Stimulated activated CD8-positive, alpha-beta memory T cell treated with anti-CD3 and anti-CD28 coated beads, Interleukin-7, amount 100 ng/mL, for 24 hours (primary cell): Measurements from ENCODE around the gene PRKAR1A.

ENCODE experiments used
- DNase-seq: peaks from one replicate; pipeline ENCODE4 v3.0.0-alpha.2; 2020; ENCODE audit warnings: low read depth

The PRKAR1A gene

GRCh38 chr17:68542698-68543463 is 30.7 kb downstream of the PRKAR1A start:
- DNase-seq, result no peak

GRCh38 chr17:68544111-68544915 is 32.1 kb downstream of the PRKAR1A start:
- DNase-seq, result no peak

DNA sequence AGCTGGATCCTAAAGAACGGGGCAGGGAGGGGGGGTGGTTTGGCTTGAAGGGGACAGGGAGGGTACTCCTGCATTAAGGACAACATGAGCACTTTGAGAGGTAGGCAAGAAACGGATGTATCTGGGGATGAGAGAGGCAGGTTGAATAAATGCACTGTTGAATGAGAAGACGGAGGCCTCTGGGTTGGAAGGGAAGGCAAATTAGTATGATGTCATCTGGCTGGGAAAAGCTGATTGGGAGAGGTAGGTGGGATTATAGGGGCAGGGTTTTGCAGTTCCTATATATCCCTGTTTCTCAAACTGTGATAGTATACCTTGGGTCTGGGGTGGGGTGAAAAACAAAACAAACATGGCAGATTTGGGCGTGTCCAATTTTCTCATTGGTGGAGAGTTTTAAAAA is 44.3 kb downstream of the PRKAR1A start:
- no peak for DNase-seq

DNA sequence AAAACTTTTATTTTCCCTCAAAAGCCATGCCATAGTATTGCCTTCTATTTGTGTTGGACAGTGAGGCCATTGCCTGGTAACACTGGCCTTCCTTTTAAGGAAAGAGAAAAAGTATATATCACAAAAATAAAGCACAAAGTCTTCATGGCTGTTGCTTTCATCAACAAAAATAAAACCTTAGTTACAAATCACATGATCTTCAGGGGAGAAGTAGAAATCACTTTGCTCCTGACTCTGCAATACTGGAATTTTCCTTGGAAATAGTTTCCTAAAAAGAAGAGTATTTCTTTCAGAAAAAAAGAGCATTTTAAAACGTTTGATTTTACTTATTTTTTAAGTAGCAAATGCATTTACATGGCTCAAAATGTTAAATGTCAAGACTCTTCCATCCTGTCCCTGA is 47.1 kb downstream of the PRKAR1A start:
- DNase-seq, result no peak

DNA sequence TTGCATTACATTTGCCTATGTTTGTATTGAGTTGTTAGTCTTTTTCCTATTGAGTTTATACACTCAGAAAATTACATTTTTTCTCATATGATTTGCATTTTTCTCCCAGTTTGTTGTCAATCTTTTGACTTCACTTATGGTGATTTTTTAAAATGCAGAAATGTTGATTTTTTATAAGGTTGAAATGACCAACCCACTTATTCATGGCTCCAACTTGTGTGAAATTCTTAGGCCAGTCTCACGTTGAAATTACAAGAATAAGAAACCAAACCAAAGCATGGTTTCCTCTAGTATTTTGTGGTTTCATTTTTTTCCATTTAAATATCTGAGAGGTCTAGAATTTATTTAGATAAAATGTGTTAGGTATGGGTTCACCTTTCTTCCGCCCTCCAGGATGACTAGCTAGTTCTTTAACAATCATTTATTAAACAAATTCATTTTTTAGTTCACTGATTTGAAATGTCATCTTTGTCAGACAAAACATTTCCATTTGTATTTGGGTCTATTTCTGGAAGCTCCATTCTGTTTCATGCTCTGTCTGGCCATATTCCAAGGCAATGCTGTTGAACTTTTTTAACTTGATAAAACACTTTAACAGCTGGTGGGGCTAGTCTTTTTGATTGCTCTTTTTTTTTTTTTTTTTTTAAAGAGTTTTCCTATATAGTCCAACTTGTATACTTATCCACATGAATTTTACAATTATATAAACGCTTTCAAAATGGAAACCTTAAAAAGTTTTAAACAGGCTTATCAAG is 48.9 kb downstream of the PRKAR1A start:
- DNase-seq, result no peak

DNA sequence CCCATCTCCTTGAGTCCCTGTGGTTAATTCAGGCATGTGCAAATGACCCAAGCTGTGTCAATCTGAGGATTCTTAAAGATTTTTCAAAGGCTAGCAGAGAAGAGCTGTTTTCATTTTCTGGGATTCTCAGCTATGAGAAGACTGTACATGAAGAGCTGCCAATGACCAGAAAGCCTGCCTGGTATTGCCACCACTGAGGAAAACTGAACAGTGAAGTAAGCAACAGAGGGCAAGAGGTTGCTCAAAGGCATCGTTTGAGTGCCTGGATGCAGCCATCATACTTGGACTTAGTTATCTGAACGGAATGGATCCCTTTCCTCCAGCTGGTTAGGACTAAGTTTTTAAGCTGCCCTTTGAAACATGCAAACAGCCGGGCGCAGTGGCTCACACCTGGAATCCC is 50.5 kb downstream of the PRKAR1A start:
- no peak for DNase-seq

DNA sequence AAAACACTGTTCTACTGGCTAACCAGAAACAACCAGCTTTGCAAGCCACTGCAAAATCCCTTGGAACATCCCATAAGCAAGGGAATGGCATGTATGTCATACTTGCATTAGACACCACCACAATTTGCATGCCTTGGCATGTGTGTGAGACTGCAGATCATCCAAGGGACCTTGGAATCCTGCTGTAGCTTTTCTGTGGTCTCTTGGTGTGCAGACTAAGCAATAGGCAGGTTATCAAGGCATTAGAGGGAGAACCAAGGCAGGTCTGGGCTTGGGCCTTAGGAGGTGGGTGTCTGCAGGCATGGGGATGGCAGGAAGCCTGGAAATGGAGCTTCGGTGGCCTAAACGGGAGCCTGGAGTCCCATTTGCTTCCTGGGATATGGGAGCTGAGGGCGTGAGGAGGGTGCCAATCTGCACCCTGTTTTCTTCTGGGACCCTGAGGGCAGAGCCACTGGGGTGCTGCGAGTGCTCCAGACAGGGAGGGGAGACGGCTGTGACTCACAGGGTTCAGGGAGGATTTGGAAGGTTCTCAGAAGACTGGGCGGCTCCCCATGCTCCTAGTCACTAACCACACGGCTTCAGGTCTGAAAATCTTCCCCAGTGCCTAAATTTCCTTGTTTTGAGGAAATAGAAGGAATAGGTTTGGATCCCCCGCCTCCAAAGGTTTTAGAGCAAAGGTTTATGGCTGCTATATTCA is 52.3 kb downstream of the PRKAR1A start:
- no peak for DNase-seq

- no peak for DNase-seq
These were observed 53.6 kb downstream of the PRKAR1A start for GRCh38 chr17:68565661-68566441.

DNA sequence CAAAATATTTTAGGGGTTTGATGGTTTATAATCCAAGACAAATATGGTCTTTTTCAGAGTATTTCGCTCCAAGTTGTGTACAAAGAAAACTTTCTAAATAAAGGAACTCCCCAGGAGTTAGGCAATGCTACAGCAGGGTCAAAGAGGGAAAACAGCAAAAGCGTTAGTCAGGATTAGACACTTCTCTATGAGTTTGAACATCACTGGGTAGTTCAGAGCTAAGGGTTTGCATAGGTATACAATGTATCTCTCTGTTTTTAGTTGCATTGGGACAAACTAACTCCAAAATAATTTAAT is 54.2 kb downstream of the PRKAR1A start:
- DNase-seq, result no peak

- no peak for DNase-seq
These were observed 54.8 kb downstream of the PRKAR1A start for GRCh38 chr17:68567035-68567434.

DNA sequence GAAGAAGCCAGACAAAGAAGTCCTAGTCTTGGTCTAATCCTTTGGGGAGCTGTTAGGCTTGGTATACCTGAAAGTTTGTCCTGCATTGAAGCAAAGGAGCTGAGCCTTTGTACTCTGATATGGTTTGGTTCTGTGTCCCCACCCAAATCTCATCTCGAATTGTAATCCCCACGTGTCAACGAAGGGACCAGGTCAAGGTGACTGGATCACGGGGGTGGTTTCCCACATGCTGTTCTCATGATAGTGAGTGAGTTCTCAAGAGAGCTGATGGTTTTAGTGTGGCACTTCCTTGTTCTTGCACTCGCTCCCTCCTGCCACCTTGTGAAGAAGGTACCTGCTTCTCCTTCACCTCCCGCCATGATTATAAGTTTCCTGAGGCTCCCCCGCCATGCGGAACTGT is 55.4 kb downstream of the PRKAR1A start:
- DNase-seq, result no peak

GRCh38 chr17:68568581-68568980 is 56.4 kb downstream of the PRKAR1A start:
- no peak for DNase-seq

GRCh38 chr17:68569346-68569745 is 57.1 kb downstream of the PRKAR1A start:
- DNase-seq, result no peak

DNA sequence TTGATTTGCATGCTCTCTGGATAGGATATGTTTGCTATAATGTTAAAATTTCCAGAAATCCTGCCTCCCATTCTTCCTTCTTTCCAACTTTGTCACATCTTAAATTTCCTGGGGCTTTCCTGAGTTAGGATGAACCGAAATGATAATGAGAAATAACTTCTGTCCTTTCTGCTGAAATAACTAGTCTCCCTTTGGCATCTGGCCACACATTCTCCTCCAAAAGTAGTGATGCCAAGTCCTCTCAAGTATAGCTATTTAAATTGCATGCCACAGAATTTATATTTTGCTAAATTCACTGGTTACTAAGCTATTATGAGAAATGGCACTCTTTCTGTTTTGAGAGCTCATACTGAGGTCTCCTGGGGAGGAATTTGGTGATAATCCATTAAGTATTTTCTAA is 58.3 kb downstream of the PRKAR1A start:
- no peak for DNase-seq

DNA sequence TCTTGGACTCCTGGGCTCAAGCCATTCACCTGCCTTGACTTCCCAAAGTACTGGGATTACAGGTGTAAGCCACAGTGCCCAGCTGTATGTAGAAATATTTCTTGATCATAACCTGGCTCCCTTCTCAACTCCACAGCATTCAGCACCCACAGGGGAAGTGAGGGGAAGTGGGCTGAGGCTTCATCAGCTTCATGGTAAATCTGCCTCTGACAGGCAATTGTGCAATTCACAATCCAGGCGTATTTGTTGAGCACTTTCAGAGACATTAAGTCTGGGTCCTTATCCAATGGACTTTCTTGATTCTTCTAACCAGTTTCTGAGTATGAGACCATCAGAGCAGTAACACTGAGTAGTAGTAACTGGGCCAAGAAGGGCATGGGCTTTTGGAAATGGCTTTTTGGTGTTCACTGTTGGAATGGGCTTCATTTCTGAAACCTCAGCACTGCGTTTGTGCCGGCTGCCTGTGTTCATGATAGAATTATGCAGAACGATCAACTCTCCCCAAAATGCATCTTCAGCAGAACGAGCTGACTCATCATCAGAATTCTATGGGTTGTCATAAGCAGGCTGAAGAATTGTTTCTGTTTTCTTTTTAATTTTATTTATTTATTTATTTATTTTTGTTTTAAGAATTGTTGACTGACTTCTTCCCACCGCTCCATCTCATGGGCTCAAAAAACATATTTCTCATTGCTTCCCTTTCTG is 60.1 kb downstream of the PRKAR1A start:
- no peak for DNase-seq

DNA sequence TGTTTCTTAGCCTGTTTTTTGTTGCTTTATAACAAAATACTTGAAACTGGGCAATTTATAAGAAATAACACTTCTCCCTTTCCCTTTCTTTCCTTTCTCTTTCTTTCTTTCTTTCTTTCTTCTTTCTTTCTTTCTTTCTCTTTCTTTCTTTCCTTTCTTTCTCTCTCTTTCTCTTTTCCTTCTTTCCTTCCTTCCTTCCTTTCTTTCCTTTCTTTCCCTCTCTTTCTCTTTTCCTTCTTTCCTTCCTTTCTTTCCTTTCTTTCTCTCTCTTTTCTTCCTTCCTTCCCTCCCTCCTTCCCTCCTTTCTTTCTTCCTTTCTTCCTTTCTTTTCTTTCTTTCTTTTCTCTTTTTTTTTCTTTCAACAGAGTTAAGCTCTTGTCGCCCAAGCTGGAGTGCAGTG is 61.1 kb downstream of the PRKAR1A start:
- no peak for DNase-seq

DNA sequence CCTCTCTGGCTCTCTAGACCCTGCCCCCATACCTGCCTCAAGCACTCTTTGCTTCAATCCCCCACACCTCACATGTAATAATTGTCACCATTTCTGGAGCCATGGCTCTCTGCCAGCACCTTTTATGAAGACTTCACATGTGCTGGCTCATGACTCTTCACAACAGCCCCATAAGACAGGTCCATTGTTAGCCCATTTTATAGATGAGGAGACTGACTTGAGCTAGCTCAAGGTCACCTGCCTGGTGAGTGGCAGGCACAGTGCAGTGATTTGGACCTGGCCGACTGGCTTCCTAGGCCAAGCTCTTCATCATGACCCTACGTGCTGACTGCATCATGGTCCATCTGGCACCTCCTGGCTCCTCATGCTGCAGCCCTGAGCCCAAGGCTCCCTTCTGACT is 63.9 kb downstream of the PRKAR1A start:
- DNase-seq, result no peak

DNA sequence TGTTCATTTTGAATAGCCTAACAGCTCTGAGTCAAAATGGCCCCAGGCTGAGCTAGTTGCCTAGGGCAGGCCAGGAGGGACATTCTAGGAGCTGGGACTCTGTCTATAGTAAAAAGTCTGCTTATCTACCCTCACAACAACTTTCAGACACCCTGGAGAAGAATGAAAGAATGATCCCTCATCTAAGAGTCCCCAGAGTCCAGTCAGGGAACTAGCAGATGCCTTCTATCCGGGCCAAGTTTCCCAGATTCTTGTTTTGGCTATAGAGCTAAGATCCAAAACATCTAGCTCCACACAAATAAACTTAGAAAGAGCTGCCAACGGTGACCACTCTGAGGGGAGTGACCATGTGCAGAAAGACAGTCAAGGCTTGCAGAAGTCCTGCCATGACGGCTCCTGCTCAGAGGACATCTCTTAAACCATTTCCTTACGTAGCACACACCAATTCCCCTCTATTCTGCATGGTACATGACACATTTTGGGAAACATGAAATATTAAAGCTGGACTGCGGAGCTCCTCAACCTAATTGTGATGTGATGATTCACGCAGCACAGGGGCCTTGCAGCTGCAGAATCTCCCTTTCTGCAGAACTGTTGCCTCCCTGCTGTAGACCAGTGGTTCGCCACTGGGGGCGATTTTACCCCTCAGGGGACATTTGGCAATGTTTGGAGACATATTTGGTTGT is 64.7 kb downstream of the PRKAR1A start:
- no peak for DNase-seq

GRCh38 chr17:68577497-68577821 is 65.2 kb downstream of the PRKAR1A start:
- no peak for DNase-seq

DNA sequence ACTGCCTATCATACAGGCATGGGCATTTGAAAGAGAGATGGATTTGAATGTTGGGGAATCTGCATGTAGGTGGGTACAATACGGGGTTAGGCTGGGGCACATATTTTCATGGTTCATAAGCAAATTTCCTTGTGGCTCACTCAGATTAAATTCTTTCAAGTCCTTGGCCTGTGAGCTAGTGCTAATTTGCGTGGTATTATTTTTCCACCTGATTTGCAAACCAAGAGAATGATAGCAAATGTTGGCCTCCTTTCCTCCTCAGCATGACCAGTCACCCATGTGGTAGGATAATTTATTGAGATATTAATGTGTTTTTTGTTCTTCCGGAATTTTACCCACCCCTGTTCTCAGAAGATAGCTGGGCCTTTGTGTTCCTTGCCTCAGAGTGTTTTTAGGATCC is 66.0 kb downstream of the PRKAR1A start:
- no peak for DNase-seq
